Activated CD4-positive, alpha-beta T cell treated with anti-CD3 and anti-CD28 coated beads for 48 hours (primary cell): Measurements from ENCODE around the gene CDH12.

Experiments used
- DNase-seq: peaks from one replicate; pipeline ENCODE4 v3.0.0-alpha.2; 2020

The CDH12 gene

GRCh38 chr5:22757776-22758175 is 95.4 kb downstream of the CDH12 start:
- no peak for DNase-seq

DNA sequence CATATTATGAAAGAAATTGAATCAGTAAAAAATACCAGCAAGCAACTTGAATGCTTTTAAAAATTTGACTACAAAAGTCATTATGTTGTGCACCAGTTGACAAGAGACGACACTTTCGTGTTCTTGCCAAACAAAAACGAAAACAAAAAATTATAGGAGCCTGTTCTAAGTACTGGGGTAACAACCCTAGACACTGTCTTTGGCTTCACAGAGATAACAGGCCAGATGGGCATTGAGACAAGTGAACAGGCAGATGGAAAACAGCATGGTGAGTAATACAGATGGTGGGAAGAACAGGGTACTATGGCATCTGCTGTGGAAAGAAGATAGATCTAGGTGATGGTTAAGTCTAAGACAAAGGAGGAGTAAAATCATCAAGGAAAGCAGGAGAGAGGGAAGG is 99.0 kb downstream of the CDH12 start:
- DNase-seq: no peak

DNA sequence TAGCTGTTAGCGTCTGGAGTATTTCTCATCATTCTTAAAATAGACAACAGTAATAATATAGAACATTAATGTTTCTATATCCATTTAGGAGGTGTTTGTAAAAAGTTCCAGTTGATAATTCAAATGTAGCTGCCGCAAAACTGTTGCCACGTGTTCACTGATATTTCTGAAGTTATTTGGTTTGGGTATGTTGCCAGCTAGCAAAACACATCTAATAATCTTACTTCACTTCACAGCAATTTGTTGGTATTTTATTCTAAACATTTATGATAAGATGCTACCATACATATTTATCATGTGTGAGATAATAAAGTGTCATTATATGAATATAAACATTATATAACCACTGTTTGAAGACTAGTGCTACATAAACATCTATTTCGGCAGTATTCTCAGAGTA is 101.6 kb downstream of the CDH12 start:
- DNase-seq: no peak

DNA sequence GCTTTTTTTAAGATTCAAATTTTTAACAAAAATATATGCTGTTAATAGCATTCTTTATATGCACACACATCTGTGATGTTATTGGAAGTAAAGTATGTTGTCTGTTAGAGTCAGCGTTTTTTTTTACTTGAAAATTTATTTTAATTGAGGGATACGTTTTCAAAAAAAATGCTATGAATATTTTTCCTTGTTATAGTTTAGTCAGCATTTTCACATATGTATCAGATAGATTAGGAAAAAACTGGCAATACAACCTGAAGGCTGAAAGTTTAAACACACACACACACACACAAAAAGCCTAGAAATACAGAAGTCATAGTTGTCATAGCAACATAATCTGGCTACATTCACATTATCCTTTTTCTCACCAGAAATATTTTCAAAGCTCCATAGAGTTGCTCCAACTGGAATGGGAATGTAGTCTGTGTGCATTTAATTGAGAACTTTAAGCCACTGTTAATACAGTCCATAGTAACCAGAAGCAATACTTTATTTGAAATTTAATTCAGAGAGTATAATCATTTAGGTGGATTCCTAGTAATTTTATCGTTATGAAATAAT is 116.6 kb downstream of the CDH12 start:
- no peak for DNase-seq

- no peak for DNase-seq
Observed at GRCh38 chr5:22734907-22735306, 118.2 kb downstream of the CDH12 start.

DNA sequence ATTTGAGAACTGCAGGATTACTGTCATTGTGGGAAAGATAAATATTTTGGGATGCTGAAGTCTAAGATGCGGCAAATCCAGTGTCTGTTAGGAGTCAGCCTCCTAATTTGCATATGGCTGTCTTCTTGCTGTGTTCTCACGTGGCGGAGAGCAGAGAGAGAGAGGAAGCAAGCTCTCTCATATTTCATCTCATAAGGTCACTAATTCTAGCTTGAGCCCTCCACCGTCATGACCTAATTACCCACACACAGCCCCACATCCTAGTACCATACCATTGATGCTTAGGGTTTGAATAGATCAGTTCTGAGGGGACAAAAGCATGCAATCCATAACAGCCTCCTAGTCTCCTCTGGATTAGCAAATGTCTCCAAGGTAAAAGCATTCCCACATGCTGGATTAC is 124.5 kb downstream of the CDH12 start:
- DNase-seq: no peak

DNA sequence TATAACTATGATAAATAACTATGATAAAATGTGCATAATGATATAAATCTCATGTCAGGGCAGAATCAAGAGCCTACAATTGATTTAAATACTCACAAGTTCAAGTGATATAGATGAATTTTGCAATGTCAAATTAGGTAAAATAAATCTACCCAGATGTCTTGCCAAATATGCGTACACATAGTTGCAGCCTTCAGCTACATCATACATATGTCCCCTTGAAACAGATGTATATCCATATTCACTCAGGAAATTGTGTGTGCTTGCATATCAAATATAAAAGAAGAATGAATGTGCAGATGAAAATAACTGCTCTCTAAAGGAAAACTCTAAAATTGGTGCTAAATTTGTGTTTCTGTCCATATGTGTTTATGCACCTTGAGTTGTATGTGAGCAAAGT is 130.7 kb downstream of the CDH12 start:
- no peak for DNase-seq

GRCh38 chr5:22722056-22722455 is 131.1 kb downstream of the CDH12 start:
- no peak for DNase-seq

DNA sequence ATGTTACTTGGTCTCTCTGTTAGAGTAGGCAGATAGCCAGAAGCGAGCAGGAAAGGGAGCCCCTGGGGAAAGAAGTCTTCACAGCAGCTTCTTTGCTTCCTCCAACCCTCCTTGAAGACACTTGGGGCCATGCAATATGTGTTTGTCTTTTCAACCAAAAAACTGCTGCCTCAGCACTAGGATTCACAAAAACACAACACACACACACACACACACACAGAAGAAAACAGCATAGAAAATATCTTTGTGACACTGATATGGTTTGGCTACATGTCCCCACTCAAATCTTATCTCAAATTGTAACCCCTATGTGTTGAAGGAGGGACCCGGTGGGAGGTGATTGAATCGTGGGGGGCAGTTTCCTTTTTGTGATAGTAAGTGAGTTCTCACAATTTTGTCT is 133.3 kb downstream of the CDH12 start:
- no peak for DNase-seq

DNA sequence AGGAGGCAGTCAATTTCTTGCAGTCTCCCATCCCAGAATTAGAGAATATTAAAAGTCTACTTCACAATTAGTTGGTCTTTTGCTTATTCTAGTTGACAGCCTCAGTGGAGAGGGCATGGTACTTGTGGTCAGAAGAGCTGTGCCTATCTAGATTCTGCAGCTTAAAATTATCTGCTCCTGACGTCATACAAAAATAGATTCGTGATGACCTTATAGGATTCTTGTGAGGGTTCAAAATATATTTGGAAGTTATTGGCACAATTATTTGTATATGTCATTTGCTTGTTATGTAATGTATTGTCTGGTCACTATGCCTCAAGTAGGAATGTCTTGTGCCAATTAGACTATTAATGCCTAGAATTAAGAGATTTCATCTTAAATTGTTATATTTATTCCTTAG is 142.5 kb downstream of the CDH12 start:
- no peak for DNase-seq

GRCh38 chr5:22709743-22710142 is 143.4 kb downstream of the CDH12 start:
- no peak for DNase-seq

DNA sequence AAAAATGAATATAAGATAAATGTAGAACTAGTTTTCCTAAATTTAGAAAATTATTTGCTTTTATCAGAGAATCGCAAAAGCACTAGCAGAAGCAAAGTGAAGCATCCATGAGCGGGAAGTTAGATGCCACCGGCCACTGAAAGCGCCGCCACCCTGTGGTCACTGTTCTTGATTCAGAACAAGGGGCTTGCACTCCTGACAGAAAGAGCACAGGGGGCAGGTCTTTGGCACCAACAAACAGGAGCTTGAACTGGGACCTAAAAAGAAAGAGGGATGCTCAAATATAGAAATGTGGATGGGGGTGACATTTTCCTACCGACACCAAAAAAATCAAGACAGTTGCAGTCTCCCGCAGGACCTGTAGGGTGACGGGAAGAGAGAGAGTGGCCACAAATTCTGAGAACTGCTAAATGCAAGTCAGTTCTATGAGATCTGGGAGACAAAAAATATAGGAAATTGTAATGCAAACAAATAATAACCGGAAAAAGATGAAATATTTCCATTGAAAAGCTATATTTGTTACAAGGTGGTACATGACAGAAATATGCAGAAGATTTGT is 144.3 kb downstream of the CDH12 start:
- no peak for DNase-seq

DNA sequence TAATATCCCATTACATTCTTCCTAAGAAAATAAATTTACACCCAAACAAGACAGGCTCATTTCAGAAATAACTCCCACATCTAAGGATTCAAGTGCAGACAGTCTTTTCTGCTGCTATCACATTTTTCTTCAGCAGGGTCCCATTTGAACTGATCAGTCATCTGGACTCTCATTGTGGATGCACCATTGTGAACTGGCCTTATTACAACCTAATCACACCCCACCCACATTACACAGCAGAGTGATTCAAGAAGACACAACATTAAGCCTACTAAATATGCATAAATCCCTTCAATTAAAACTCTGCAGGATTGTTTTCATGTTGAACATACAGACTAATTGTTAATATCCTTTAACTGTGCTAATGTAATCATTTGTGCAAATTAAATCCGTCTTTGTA is 146.2 kb downstream of the CDH12 start:
- DNase-seq: no peak

DNA sequence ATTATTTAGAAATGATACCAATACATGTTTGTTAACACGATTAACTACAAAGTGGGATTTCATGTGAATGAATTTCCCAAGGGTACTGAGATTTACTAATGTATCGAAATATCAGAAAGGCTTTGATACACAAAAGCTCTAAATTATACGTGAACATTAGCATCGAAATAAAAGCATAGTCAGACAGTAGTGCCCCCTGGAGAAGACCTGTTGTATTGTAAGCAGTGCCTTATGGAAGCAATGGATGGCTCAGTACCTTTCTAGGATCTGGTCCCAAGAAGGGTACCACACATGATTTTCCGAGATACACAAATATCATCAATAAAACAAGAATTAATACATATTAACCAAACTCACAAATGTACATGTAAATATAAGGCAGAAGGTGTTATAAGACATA is 153.8 kb downstream of the CDH12 start:
- no peak for DNase-seq

- DNase-seq: no peak
Observed at GRCh38 chr5:22693121-22693520, 160.0 kb downstream of the CDH12 start.

DNA sequence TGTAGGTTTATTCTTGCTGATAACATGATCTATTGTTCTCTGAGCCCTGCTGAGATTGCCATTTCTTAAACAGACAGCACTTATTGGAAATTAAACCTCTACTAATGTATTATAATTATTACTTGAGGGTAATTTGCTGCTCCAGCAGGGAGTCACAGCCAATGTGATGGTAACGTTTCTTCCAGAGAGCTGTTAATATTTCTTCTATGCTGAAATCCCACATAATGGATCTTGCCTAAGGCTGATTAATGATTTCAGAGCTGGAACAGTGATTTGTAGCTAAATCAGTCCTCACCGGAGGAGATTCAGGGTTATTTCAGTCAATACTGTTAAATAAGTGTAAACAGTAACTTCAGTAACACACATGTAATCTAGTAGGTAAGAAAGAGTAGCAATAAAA is 170.1 kb downstream of the CDH12 start:
- DNase-seq: no peak

DNA sequence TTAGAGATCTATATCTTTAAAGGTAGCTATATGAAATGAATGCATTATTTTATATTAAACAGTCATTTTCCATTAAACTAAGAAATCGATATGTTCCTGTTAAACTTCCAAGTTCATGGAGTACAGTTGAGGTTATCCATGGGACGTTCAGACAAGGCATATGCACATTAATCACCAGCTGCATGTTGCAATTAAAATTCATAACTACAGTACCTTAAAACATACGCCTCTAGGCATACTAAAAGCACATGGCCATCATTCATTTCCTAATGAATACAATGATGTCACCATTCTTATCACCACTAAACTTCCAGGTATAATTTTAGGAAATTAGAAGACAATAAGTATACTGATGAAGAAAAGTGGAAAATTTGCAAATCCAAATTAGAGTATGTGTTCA is 174.3 kb downstream of the CDH12 start:
- no peak for DNase-seq

GRCh38 chr5:22673131-22673530 is 180.0 kb downstream of the CDH12 start:
- DNase-seq: no peak

- DNase-seq: no peak
Observed at GRCh38 chr5:22669345-22669744, 183.8 kb downstream of the CDH12 start.

DNA sequence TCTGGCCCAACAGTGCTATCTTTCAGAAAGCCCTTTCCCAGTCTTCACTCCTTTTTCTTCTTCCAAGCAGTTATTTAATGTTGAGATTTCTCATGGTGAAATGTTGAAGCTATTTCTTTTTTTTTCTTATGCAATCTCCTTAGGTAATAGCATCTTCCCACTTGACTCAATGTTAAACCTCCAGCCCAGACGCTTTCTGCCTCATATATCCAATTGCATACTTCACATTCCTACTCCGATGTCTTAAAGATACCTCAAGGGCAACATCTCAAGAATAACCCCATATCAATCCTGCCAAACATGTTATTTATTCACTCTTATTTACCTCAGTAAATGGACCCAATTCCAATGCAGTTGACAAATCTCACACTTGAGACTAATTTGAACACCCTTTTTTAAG is 187.3 kb downstream of the CDH12 start:
- no peak for DNase-seq

- DNase-seq: no peak
Observed at GRCh38 chr5:22663134-22663533, 190.0 kb downstream of the CDH12 start.

DNA sequence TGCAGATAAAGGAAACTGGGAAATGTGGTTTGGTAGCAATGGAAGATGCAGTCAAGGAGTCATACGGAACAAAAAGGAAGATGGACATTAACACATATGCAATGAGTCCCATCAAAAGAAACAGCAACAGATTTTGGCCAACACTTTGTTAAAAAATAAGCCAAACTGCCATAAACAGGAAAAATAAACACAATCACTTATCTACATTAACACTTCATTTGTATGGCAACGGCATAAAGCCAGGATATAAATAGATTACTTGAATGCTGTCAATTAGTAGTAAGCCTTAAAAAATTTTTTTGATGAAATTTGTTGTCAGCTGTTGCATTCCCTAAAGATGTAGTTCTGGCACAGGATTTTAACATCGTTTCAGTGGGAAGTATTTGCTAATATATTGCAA is 190.8 kb downstream of the CDH12 start:
- DNase-seq: no peak

DNA sequence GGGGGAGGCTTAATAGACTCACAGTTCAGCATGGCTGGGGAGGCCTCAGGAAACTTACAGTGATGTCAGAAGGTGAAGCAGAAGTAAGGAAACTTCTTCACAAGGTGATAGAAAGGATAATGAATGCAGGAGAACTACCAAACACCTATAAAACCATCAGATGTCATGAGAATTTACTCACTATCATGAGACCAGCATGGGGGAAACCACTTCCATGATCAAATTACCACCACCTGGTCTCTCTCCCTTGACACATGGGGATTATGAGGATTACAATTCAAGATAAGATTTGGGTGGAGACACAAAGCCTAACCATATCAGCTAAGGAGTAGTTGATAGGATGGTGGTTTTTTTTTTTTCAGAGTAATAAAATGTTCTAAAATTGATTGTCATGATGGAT is 201.8 kb downstream of the CDH12 start:
- no peak for DNase-seq

DNA sequence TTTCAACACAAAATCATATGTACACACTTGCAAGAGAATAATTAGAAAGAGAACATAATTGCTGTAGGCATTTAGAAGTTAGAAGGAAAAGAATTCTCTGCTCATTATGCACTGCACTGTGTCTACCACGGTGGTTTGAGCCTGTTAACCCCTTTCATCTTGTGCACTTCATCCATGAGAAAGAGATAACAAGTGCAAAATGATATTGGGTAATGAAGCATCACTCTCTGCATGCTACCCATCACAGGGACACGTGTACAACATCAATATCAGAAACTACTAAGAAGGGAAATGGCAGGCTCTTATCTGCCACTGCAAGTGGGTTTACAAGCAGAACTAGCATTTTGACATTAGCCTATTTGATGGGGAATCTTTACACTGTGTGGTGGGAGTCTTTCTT is 202.6 kb downstream of the CDH12 start:
- no peak for DNase-seq

- DNase-seq: no peak
Observed at GRCh38 chr5:22649074-22649473, 204.1 kb downstream of the CDH12 start.

GRCh38 chr5:22644859-22645258 is 208.3 kb downstream of the CDH12 start:
- no peak for DNase-seq
